ENCODE data around the gene ADAMTS16. TPM values are rescaled to one million over a fixed set of nuclear protein-coding genes. Genes with fewer than 3 reads are reported as not detected.

Gene ADAMTS16
- total and polyA plus RNA-seq, 2 experiments from 2014 or later: 2.8 to 15.4 TPM

- Histone ChIP-seq H3K36me3 (ENCODE audit: insufficient read depth) (peaks cover 4% of the 10 kb centered on the region), H3K4me3 (no peak overlapping the region), H3K9me2 (ENCODE audit: insufficient read depth) (no peaks in the 10 kb centered on the region; the same call in 1 of the 2 replicates), H2AFZ (no peak overlapping the region), H4K20me1 (replicated peaks; ENCODE audit: insufficient read depth) (no peaks in the 10 kb centered on the region), H3K4me1 (ENCODE audit: insufficient read depth) (peaks cover 5% of the 10 kb centered on the region; the same call in 1 of the 2 replicates), H3K27ac (ENCODE audit: low read depth) (no peak overlapping the region), H3K79me2 (replicated peaks; ENCODE audit: insufficient read depth) (peaks cover 32% of the 10 kb centered on the region; the same call in 1 of the 2 replicates), H3K27me3 (ENCODE audit: insufficient read depth) (no peaks in the 10 kb centered on the region), H3F3A (replicated peaks; ENCODE audit: low read depth) (no peaks in the 10 kb centered on the region), H3K4me2 (no peak overlapping the region)
- DNase-seq (ENCODE audit: low spot score): no peak
- Mint-ChIP-seq H3K27me3 (ENCODE audit: insufficient read depth, low read depth, poor library complexity) (peaks cover 5% of the 10 kb centered on the region), H3K9me3 (peaks cover 4% of the 10 kb centered on the region), H3K4me3 (no peak overlapping the region; the same call in 2 of the 3 replicates), H3K27ac (peak overlapping the region; percentile 47; the same call in 1 of the 2 replicates), H3K36me3 (ENCODE audit: low read depth) (peaks cover 17% of the 10 kb centered on the region), H3K4me1 (peaks cover 23% of the 10 kb centered on the region)
- no peak for ATAC-seq
- TF ChIP-seq CTCF (conservative IDR thresholded peaks at IDR 0.05; ENCODE audit: low read depth in 2 of 2): no peak
- no peak for TF ChIP-seq POLR2AphosphoS5 (IDR thresholded peaks at IDR 0.05; ENCODE audit: low read depth)
- no peak for TF ChIP-seq ZNF331 (CRISPR knock-in tag; IDR thresholded peaks at IDR 0.05; ENCODE audit: low read depth)
- no peak for TF ChIP-seq EZH2 (IDR thresholded peaks at IDR 0.05; ENCODE audit: low read depth, unreplicated experiment)
- TF ChIP-seq JUNB (IDR thresholded peaks at IDR 0.05; ENCODE audit: unreplicated experiment): no peak
- no peak for TF ChIP-seq CREB1 (CRISPR knock-in tag; IDR thresholded peaks at IDR 0.05; ENCODE audit: low read depth)
Measured at GRCh38 chr5:5155617-5156016, 15.5 kb downstream of the ADAMTS16 start.

GRCh38 chr5:5156471-5157082, 16.4 kb downstream of the ADAMTS16 start:
- H3K9me3 Mint-ChIP-seq: no peaks in the 10 kb centered on the region
- DNase-seq (ENCODE audit: low spot score) (no peak), ATAC-seq (no peak)
- no peak overlapping the region for H3K4me2 ChIP-seq
- TF ChIP-seq ZNF462 (CRISPR knock-in tag; IDR thresholded peaks at IDR 0.05): no peak
- TF ChIP-seq CTCF (conservative IDR thresholded peaks at IDR 0.05; ENCODE audit: low read depth in 2 of 2): no peak
- H2AFZ ChIP-seq: no peak overlapping the region
- H3K4me1 ChIP-seq (ENCODE audit: insufficient read depth): peaks cover 5% of the 10 kb centered on the region; the same call in 1 of the 2 replicates
- H3K27ac Mint-ChIP-seq: no peak overlapping the region
- H3K4me3 Mint-ChIP-seq: no peak overlapping the region
- H3F3A ChIP-seq (replicated peaks; ENCODE audit: low read depth): no peaks in the 10 kb centered on the region
- no peaks in the 10 kb centered on the region for H3K27me3 ChIP-seq (ENCODE audit: insufficient read depth)
- peaks cover 25% of the 10 kb centered on the region for H3K79me2 ChIP-seq (replicated peaks; ENCODE audit: insufficient read depth)
- peaks cover 10% of the 10 kb centered on the region; the same call in 2 of the 3 replicates for H3K36me3 Mint-ChIP-seq (ENCODE audit: low read depth)
- no peaks in the 10 kb centered on the region for H4K20me1 ChIP-seq (replicated peaks; ENCODE audit: insufficient read depth)
- H3K36me3 ChIP-seq (ENCODE audit: insufficient read depth): no peaks in the 10 kb centered on the region
- H3K9me2 ChIP-seq (ENCODE audit: insufficient read depth): peaks cover 6% of the 10 kb centered on the region; the same call in 1 of the 2 replicates
- no peak overlapping the region for H3K27ac ChIP-seq (ENCODE audit: low read depth)
- H3K27me3 Mint-ChIP-seq (ENCODE audit: insufficient read depth, low read depth, poor library complexity): peaks cover 5% of the 10 kb centered on the region
- H3K4me3 ChIP-seq: no peak overlapping the region
- H3K4me1 Mint-ChIP-seq: peaks cover 23% of the 10 kb centered on the region
